ENCODE data around the gene TAMALIN.

GRCh38 chr12:52043386-52044212 lies 36.9 kb downstream of the TAMALIN start:
- TF ChIP-seq POLR2AphosphoS5 (IDR thresholded peaks at IDR 0.05; ENCODE audit: low read depth, low read length) (no peak), TAF1 (IDR thresholded peaks at IDR 0.05; ENCODE audit: borderline replicate concordance, insufficient read depth, low read length) (no peak), SIN3A (IDR thresholded peaks at IDR 0.05; ENCODE audit: borderline replicate concordance, insufficient read depth, low read length) (no peak), FOXP2 (optimal IDR thresholded peaks at IDR 0.05; ENCODE audit: borderline replicate concordance, extremely low read depth, extremely low read length, insufficient read depth) (no peak)
- TF ChIP-seq, protein P1, sequence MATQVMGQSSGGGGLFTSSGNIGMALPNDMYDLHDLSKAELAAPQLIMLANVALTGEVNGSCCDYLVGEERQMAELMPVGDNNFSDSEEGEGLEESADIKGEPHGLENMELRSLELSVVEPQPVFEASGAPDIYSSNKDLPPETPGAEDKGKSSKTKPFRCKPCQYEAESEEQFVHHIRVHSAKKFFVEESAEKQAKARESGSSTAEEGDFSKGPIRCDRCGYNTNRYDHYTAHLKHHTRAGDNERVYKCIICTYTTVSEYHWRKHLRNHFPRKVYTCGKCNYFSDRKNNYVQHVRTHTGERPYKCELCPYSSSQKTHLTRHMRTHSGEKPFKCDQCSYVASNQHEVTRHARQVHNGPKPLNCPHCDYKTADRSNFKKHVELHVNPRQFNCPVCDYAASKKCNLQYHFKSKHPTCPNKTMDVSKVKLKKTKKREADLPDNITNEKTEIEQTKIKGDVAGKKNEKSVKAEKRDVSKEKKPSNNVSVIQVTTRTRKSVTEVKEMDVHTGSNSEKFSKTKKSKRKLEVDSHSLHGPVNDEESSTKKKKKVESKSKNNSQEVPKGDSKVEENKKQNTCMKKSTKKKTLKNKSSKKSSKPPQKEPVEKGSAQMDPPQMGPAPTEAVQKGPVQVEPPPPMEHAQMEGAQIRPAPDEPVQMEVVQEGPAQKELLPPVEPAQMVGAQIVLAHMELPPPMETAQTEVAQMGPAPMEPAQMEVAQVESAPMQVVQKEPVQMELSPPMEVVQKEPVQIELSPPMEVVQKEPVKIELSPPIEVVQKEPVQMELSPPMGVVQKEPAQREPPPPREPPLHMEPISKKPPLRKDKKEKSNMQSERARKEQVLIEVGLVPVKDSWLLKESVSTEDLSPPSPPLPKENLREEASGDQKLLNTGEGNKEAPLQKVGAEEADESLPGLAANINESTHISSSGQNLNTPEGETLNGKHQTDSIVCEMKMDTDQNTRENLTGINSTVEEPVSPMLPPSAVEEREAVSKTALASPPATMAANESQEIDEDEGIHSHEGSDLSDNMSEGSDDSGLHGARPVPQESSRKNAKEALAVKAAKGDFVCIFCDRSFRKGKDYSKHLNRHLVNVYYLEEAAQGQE (IDR thresholded peaks at IDR 0.05; ENCODE audit: insufficient read depth in 1 of 2, low read depth in 2 of 2, low read length in 2 of 2), result no peak
